ENCODE data around the gene SMNDC1.

DNA sequence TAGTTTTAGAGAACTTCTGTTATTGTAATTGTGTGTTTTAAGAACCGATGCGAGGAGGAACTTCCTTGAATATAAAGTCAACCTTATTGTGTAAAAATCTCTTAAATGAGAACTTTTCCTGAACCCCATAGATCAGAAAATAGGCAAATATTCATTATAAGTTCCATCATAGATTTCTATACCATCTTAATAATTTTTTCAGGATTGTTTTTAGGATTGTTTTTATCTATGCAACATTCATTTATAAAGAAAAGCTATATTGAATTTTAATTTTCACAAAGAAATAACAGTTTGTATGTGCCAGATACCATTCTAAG, 1.7 kb upstream of the SMNDC1 start:
- TF ChIP-seq POLR2AphosphoS5 (IDR thresholded peaks at IDR 0.05) (no peak), POLR2A (IDR thresholded peaks at IDR 0.05) (no peak)
- TF ChIP-seq, protein P1, sequence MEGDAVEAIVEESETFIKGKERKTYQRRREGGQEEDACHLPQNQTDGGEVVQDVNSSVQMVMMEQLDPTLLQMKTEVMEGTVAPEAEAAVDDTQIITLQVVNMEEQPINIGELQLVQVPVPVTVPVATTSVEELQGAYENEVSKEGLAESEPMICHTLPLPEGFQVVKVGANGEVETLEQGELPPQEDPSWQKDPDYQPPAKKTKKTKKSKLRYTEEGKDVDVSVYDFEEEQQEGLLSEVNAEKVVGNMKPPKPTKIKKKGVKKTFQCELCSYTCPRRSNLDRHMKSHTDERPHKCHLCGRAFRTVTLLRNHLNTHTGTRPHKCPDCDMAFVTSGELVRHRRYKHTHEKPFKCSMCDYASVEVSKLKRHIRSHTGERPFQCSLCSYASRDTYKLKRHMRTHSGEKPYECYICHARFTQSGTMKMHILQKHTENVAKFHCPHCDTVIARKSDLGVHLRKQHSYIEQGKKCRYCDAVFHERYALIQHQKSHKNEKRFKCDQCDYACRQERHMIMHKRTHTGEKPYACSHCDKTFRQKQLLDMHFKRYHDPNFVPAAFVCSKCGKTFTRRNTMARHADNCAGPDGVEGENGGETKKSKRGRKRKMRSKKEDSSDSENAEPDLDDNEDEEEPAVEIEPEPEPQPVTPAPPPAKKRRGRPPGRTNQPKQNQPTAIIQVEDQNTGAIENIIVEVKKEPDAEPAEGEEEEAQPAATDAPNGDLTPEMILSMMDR (IDR thresholded peaks at IDR 0.05) = no peak
